GM18861 (cell line): ENCODE measurements around the gene LRIF1.
"Not testable (repeated sequence)": the region's sequence is repeated elsewhere in the genome, so short reads cannot be mapped to it uniquely, and the experiment has no call there.

Experiments
- ATAC-seq: cut with Tn5 transposase; IDR thresholded peaks from one replicate; pipeline ENCODE4 v1.9.1; 2021; ENCODE audit not compliant: unreplicated experiment

Gene LRIF1

DNA sequence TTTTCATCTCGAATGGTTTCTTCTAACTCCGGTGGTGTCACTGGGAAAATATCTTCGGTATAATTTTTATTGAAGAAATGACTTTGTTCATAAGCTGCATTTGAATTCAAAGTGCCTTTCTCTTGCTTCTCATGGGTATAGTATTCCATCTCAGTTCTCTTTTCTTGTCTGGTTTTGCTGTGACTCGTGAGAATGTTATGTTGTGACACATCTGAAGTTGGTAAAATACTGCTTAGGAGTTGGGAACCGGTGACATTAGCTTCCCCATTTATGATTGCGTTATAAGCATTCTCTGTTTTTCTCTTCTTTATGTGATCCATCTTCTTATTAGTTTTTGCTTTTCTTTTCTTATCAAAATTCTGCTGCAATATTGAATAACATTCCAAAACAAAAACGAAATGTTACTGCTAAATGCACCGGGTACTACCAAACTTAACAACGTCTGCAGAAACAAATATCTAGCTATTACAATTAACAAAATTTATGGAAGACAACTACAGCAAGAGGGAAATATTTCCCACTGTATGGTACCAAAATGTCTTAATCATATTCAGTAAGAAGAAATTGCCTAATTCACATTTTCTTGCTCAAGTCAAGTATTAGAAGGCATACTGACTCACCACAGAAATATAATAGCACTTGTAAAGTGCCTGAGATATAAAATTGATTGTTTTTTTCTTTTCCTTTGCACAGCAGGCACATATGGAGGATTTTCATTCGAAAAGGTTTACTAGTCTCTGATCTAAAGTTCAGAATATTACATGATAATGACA is 15.5 kb downstream of the LRIF1 start:
- ATAC-seq = no peak

GRCh38 chr1:110945626-110946025 is 18.1 kb downstream of the LRIF1 start:
- no peak for ATAC-seq

- no peak for ATAC-seq
Observed at GRCh38 chr1:110944806-110945205, 18.9 kb downstream of the LRIF1 start.

GRCh38 chr1:110936567-110936966 is 27.2 kb downstream of the LRIF1 start:
- no peak for ATAC-seq

DNA sequence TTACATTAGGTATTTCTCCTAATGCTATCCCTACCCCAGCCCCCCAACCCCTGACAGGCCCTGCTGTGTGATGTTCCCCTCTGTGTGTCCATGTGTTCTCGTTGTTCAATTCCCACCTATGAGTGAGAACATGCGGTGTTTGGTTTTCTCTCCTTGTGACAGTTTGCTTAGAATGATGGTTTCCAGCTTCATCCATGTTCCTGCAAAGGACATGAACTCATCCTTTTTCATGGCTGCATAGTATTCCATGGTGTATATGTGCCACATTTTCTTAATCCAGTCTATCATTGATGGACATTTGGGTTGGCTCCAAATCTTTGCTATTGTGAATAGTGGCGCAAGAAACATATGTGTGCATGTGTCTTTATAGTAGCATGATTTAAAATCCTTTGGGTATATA is 32.6 kb downstream of the LRIF1 start:
- not testable (repeated sequence) for ATAC-seq

- no peak for ATAC-seq
Observed at GRCh38 chr1:110928904-110929303, 34.8 kb downstream of the LRIF1 start.

DNA sequence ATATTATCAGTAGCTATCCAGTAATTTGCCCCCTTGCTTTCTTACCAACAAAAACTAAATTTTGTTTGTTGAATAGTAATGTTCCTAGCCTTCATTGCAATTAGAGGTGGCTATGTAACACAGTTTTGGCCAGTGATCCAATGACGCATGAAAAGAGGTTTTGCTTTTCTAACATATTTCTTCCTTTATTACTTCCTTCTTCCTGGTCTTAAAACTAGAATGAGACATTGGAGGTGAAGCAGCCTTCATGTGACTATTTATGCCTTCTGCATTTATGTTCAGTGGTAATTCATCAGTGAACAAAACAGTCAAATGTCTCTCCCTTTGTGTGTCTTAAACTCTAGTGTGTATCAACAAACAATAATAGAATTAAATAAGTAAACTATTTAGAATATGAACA is 35.5 kb downstream of the LRIF1 start:
- no peak for ATAC-seq

DNA sequence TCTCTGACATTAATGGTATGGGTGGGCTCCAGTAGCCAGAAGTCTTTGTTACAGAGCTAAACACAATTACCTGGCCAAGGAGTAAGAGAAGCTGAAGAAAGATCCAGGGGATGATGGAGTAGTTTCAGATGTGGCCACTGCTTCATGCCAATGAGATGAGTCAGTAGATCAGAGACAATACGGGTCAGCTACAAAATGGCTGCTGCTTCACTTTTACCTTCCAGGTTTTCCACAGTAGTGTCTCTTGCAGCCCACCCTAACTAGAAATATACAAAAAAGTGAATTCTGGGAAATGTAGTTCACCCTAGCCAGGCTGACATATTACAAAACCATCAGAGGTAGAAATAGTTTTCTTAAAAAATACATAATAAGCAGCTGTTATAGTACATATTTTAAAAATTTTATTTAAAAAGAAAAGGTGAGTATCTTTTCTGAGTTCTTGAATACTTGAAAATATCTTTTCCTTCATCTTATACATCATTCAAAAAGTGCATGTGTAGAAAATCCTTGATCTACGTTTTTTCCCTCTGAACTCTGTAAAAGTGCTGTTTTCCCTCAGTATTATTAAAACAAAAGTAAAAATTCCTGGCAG is 36.1 kb downstream of the LRIF1 start:
- no peak for ATAC-seq

GRCh38 chr1:110921953-110922352 is 41.8 kb downstream of the LRIF1 start:
- no peak for ATAC-seq

- ATAC-seq = no peak
Observed at GRCh38 chr1:110918016-110918415, 45.7 kb downstream of the LRIF1 start.

- peak; percentile 66 for ATAC-seq
Observed at GRCh38 chr1:110916669-110917306, 46.9 kb downstream of the LRIF1 start.

DNA sequence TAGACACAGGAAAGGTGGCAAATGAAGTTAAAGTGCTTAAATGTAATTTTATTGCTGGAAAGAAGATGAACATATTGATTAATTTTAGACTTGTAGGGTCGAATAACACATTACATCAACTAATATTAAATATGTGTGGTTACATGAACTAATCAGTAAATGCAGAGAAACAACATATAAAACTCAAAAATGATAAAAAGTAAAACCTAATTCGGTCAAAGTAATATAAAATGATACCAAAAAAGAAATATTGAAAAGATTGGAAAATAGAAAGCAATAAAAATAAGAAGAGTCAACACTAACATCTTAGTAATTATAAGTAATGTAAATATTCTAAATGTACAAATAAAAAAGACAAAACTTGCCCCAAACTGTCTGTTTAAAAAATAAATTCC is 47.5 kb downstream of the LRIF1 start:
- ATAC-seq = no peak

GRCh38 chr1:110915804-110916203 is 47.9 kb downstream of the LRIF1 start:
- no peak for ATAC-seq

GRCh38 chr1:110914676-110915075 is 49.0 kb downstream of the LRIF1 start:
- no peak for ATAC-seq

- ATAC-seq = no peak
Observed at GRCh38 chr1:110912784-110913183, 50.9 kb downstream of the LRIF1 start.

GRCh38 chr1:110903853-110904500 is 59.7 kb downstream of the LRIF1 start:
- no peak for ATAC-seq

DNA sequence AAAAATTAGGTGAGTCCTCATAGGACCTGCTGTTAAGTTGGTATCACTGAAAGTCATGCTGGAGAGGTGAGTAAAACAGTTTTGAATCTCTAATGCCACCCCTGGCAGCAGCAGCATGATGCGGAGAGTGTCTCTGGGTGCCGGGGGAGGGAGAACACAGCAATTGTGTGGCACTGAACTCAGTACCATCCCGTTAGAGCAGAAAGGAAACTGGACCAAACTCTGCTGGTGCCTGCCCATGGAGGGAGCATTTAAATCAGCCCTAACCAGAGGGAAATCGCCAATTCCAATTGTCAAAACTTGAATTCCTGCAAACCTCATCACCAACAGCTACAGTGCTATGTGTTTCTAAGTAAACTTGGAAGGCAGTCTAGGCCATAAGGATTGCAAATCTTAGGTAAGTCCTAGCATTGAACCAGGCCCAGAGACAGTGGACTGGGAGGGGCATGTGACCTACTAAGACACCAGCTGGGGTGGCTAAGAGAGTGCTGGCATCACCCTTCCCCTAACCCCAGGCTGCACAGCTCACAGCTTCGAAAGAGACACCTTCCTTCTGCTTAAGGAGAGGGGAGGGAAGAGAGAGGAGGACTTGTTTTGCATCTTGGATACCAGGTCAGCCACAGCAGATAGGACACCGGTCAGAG is 60.8 kb downstream of the LRIF1 start:
- no peak for ATAC-seq

DNA sequence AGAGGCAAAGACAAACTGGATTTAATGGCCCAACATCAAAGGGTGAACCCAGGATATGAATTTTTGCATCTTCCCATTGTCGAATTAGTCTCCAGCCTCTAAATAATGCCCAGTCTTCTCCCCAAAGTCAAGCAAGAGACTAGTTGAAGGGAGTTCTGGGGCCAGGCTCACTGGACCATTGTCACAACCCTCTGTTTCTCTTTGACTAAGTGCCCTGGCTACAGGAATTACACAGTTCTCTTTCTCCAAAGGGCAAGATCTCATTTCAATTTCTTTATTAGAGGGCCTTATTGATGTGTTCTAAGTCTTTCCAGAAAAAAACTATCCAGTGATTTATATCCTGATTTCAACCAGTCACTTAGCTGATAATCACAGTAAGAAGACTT is 64.3 kb downstream of the LRIF1 start:
- no peak for ATAC-seq

GRCh38 chr1:110898734-110899457 is 64.8 kb downstream of the LRIF1 start:
- no peak for ATAC-seq

- no peak for ATAC-seq
Observed at GRCh38 chr1:110897681-110898080, 66.0 kb downstream of the LRIF1 start.
